ENCODE measurements around the gene PIH1D1.

Gene PIH1D1

GRCh38 chr19:49428547-49429451 lies 22.8 kb downstream of the PIH1D1 start:
- no peak for DNase-seq (ENCODE audit: low read depth)
- TF ChIP-seq CTCF (IDR thresholded peaks at IDR 0.05; ENCODE audit: insufficient read depth, low read depth, low read length, missing control alignments) = no peak
- no peak overlapping the region for H3K4me3 ChIP-seq (ENCODE audit: low read depth, low read length)

- TF ChIP-seq CTCF (IDR thresholded peaks at IDR 0.05; ENCODE audit: insufficient read depth, low read depth, low read length, missing control alignments) = no peak
- no peak overlapping the region for H3K4me3 ChIP-seq (ENCODE audit: low read depth, low read length)
- no peak for DNase-seq (ENCODE audit: low read depth)
Measured at GRCh38 chr19:49427855-49428546, 23.6 kb downstream of the PIH1D1 start.

DNA sequence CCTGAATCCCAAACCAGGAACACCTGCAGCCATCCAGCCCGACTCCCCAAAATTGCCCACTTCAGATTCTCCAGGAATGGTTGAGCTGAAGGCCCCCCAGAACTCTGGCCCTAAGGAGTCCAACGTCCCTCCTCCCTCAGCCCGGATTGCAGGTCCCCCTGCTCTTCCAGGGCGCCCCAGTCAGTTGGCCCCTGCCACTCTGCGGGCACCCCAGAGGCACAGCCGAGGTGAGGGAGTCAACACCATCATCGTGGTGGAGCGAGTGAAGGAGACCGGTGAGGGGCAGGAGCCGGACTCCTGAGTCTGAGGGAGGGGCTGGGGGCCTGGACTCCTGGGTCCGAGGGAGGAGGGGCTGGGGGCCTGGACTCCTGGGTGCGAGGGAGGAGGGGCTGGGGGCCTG lies 24.3 kb downstream of the PIH1D1 start:
- DNase-seq (ENCODE audit: low read depth) = no peak
- H3K4me3 ChIP-seq (ENCODE audit: low read depth, low read length) = no peak overlapping the region
- TF ChIP-seq CTCF (IDR thresholded peaks at IDR 0.05; ENCODE audit: insufficient read depth, low read depth, low read length, missing control alignments) = no peak

DNA sequence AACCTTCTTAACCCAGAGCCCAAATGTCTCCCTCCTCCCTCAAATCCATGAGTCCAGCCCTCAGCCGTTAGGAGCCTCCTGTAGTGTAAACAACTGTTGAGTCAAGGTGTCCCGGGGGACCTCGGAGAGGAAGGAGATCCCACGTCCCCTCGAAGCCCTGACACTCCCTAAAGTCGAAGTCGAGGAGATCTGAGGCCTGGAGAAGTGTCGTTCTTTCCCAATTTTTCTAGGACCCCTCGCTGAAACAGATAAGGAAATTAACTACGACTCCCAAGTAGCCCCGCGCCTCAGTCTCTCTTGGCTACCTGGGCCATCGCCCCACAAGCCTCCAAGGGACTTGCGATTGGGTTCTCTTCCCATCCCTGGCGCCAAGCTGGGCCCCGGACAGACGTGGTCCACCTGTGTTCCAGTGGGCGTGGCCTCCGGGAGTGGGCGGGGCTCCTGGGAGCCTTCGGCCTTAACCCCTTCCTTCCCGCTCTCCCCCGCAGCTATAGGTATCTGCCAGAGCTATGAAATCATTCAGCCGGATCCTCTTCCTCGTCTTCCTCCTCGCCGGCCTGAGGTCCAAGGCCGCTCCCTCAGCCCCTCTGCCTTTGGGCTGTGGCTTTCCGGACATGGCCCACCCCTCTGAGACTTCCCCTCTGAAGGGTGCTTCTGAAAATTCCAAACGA lies 25.6 kb downstream of the PIH1D1 start:
- no peak overlapping the region for H3K4me3 ChIP-seq (ENCODE audit: low read depth, low read length)
- no peak for DNase-seq (ENCODE audit: low read depth)
- no peak for TF ChIP-seq CTCF (IDR thresholded peaks at IDR 0.05; ENCODE audit: insufficient read depth, low read depth, low read length, missing control alignments)

GRCh38 chr19:49425178-49425577 lies 26.4 kb downstream of the PIH1D1 start, which contains the start of gene GFY:
GFY (plus strand) TSS chr19:49425388; CDS start chr19:49426431, 1,043 bp downstream.
- H3K4me3 ChIP-seq (ENCODE audit: low read depth, low read length) = no peak within 1 kb of the TSS
- no peak for TF ChIP-seq CTCF (IDR thresholded peaks at IDR 0.05; ENCODE audit: insufficient read depth, low read depth, low read length, missing control alignments)
- no peak for DNase-seq (ENCODE audit: low read depth)

DNA sequence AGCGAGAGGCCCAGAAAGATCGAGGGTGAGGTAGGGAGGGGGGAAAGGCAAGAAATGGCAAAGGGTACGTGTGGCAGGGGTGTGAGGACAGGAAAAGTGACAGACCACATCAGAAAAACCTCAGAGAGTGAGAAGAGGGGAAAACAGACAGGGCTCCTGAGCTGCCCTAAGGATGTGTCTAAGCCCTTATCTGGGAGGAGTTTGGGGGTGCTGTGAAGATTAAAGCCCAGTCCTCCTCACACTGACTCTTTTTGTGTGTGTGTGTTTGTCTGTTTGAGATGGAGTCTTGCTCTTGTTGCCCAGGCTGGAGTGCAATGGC lies 27.7 kb downstream of the PIH1D1 start:
- no peak overlapping the region for H3K4me3 ChIP-seq (ENCODE audit: low read depth, low read length)
- no peak for TF ChIP-seq CTCF (IDR thresholded peaks at IDR 0.05; ENCODE audit: insufficient read depth, low read depth, low read length, missing control alignments)
- no peak for DNase-seq (ENCODE audit: low read depth)

Data from GM12865 (cell line).